ENCODE data around the gene ZNF345. TPM values are rescaled to one million over a fixed set of nuclear protein-coding genes. Genes with fewer than 3 reads are reported as not detected.

The ZNF345 gene
- 2.9 TPM for polyA plus RNA-seq (2013, experiment 1 of 2)
- polyA plus RNA-seq (2013, experiment 2 of 2), result 5.2 TPM

DNA sequence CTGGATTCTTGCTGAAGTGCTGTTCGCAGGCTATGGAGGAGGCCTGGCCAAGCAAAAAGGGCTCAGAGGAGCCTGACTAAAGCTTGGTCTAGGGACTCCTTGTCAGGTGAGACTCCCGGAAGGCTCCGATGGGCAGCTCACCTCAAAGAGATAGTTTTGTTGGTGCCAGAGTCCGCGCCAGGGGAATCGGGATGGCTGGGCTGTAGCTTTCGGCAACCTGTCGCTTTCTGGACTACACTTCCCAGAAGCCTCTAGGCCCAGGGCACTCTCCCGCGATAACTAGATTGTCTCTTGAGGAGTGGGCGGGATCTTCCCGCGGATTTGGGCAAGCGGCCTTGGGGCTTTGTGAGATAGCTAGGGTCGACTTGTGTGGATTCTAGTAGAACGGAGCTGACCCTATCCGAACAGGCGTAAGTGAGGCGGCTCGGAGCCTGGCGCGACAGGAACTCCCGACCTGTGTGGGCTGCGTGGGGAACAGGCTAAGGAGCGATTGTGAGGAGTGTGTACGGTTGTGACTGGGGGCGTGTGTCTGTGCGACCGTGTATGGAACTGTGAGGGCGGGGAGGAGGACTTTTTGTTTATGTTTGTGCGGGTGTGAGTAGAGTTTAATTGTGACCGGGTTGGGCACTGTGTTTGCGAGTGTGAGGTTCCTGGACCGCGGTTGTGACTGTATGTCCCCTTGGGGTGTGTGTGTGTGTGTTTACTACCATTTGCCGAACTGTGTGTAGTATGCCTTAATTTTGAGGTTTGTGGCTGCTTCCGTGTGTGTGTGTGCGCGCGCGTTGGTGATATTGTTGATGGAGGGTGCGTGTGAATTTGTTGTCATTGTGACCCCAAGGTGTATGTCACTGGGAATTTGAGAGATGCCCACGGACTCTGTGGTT lies at the start of gene ZNF345:
Gene ZNF345 (plus strand): TSS at position 318 of the 884 bp plus-strand sequence. CDS start 25,955 bp downstream, outside the sequence.
- H3K9me3 ChIP-seq (ENCODE audit: control insufficient read depth, low read length), result peaks cover 28% of the 10 kb centered on the region
- 2 to 3% methylated on average over 35 to 40 of the region's 43 CpGs for WGBS, 2 experiments (ENCODE audit: insufficient coverage in 2 of 2)
- H3K4me1 ChIP-seq (ENCODE audit: control insufficient read depth, insufficient read depth, low read length, poor library complexity, severe bottlenecking), result peaks cover 5% of the 10 kb centered on the region
- H3K4me3 ChIP-seq (ENCODE audit: extremely low read depth, insufficient read depth, low read length, poor library complexity, severe bottlenecking), result peak within 1 kb of the TSS; percentile 69
- H3K27ac ChIP-seq (ENCODE audit: low read depth, low read length, severe bottlenecking), result peak within 1 kb of the TSS; percentile 76
- H3K36me3 ChIP-seq (ENCODE audit: control insufficient read depth, insufficient read depth, low read length), result peaks cover 41% of the 10 kb centered on the region

GRCh38 chr19:36805364-36805763 lies 45.3 kb upstream of the ZNF345 start:
- WGBS, 2 experiments (ENCODE audit: insufficient coverage in 2 of 2), result 63% methylated on average over 1 of the region's 1 CpG; no CpG with 5 or more reads in 1 of the 2 experiments
- Histone ChIP-seq H3K4me1 (ENCODE audit: control insufficient read depth, insufficient read depth, low read length, poor library complexity, severe bottlenecking) (no peaks in the 10 kb centered on the region), H3K36me3 (ENCODE audit: control insufficient read depth, insufficient read depth, low read length) (peaks cover 3% of the 10 kb centered on the region), H3K9me3 (ENCODE audit: control insufficient read depth, low read length) (peaks cover 46% of the 10 kb centered on the region), H3K4me3 (ENCODE audit: extremely low read depth, insufficient read depth, low read length, poor library complexity, severe bottlenecking) (no peak overlapping the region), H3K27ac (ENCODE audit: low read depth, low read length, severe bottlenecking) (no peak overlapping the region)

GRCh38 chr19:36807029-36807428 lies 43.6 kb upstream of the ZNF345 start:
- Histone ChIP-seq H3K27ac (ENCODE audit: low read depth, low read length, severe bottlenecking) (no peak overlapping the region), H3K4me3 (ENCODE audit: extremely low read depth, insufficient read depth, low read length, poor library complexity, severe bottlenecking) (no peak overlapping the region), H3K9me3 (ENCODE audit: control insufficient read depth, low read length) (peaks cover 56% of the 10 kb centered on the region), H3K4me1 (ENCODE audit: control insufficient read depth, insufficient read depth, low read length, poor library complexity, severe bottlenecking) (no peaks in the 10 kb centered on the region), H3K36me3 (ENCODE audit: control insufficient read depth, insufficient read depth, low read length) (peaks cover 3% of the 10 kb centered on the region)

- Histone ChIP-seq H3K4me1 (ENCODE audit: control insufficient read depth, insufficient read depth, low read length, poor library complexity, severe bottlenecking) (no peaks in the 10 kb centered on the region), H3K36me3 (ENCODE audit: control insufficient read depth, insufficient read depth, low read length) (peaks cover 56% of the 10 kb centered on the region), H3K4me3 (ENCODE audit: extremely low read depth, insufficient read depth, low read length, poor library complexity, severe bottlenecking) (no peak overlapping the region), H3K27ac (ENCODE audit: low read depth, low read length, severe bottlenecking) (no peak overlapping the region), H3K9me3 (ENCODE audit: control insufficient read depth, low read length) (peaks cover 79% of the 10 kb centered on the region)
- WGBS, 2 experiments (ENCODE audit: insufficient coverage in 2 of 2), result 93 to 94% methylated on average over 3 of the region's 7 CpGs
Observed at GRCh38 chr19:36819130-36819630, 31.5 kb upstream of the ZNF345 start.

GRCh38 chr19:36821758-36822157 lies 28.9 kb upstream of the ZNF345 start:
- H3K4me1 ChIP-seq (ENCODE audit: control insufficient read depth, insufficient read depth, low read length, poor library complexity, severe bottlenecking), result no peaks in the 10 kb centered on the region
- H3K27ac ChIP-seq (ENCODE audit: low read depth, low read length, severe bottlenecking), result no peak overlapping the region
- no peak overlapping the region for H3K4me3 ChIP-seq (ENCODE audit: extremely low read depth, insufficient read depth, low read length, poor library complexity, severe bottlenecking)
- 93 to 97% methylated on average over 5 of the region's 5 CpGs for WGBS, 2 experiments (ENCODE audit: insufficient coverage in 2 of 2)
- H3K9me3 ChIP-seq (ENCODE audit: control insufficient read depth, low read length), result peaks cover 78% of the 10 kb centered on the region
- peaks cover 70% of the 10 kb centered on the region for H3K36me3 ChIP-seq (ENCODE audit: control insufficient read depth, insufficient read depth, low read length)

- Histone ChIP-seq H3K4me1 (ENCODE audit: control insufficient read depth, insufficient read depth, low read length, poor library complexity, severe bottlenecking) (no peaks in the 10 kb centered on the region), H3K9me3 (ENCODE audit: control insufficient read depth, low read length) (peaks cover 72% of the 10 kb centered on the region), H3K36me3 (ENCODE audit: control insufficient read depth, insufficient read depth, low read length) (peaks cover 40% of the 10 kb centered on the region), H3K27ac (ENCODE audit: low read depth, low read length, severe bottlenecking) (no peak overlapping the region), H3K4me3 (ENCODE audit: extremely low read depth, insufficient read depth, low read length, poor library complexity, severe bottlenecking) (no peak overlapping the region)
- no CpG with 5 or more reads among the region's 2 CpGs for WGBS, 2 experiments (ENCODE audit: insufficient coverage in 2 of 2)
Observed at GRCh38 chr19:36833430-36833829, 17.2 kb upstream of the ZNF345 start.

- Histone ChIP-seq H3K36me3 (ENCODE audit: control insufficient read depth, insufficient read depth, low read length) (peaks cover 46% of the 10 kb centered on the region), H3K4me1 (ENCODE audit: control insufficient read depth, insufficient read depth, low read length, poor library complexity, severe bottlenecking) (no peaks in the 10 kb centered on the region), H3K27ac (ENCODE audit: low read depth, low read length, severe bottlenecking) (no peak overlapping the region), H3K9me3 (ENCODE audit: control insufficient read depth, low read length) (peaks cover 37% of the 10 kb centered on the region), H3K4me3 (ENCODE audit: extremely low read depth, insufficient read depth, low read length, poor library complexity, severe bottlenecking) (peak overlapping the region; percentile 66)
- WGBS, 2 experiments (ENCODE audit: insufficient coverage in 2 of 2), result 50 to 69% methylated on average over 5 to 7 of the region's 8 CpGs
Observed at GRCh38 chr19:36837176-36837905, 13.3 kb upstream of the ZNF345 start.

DNA sequence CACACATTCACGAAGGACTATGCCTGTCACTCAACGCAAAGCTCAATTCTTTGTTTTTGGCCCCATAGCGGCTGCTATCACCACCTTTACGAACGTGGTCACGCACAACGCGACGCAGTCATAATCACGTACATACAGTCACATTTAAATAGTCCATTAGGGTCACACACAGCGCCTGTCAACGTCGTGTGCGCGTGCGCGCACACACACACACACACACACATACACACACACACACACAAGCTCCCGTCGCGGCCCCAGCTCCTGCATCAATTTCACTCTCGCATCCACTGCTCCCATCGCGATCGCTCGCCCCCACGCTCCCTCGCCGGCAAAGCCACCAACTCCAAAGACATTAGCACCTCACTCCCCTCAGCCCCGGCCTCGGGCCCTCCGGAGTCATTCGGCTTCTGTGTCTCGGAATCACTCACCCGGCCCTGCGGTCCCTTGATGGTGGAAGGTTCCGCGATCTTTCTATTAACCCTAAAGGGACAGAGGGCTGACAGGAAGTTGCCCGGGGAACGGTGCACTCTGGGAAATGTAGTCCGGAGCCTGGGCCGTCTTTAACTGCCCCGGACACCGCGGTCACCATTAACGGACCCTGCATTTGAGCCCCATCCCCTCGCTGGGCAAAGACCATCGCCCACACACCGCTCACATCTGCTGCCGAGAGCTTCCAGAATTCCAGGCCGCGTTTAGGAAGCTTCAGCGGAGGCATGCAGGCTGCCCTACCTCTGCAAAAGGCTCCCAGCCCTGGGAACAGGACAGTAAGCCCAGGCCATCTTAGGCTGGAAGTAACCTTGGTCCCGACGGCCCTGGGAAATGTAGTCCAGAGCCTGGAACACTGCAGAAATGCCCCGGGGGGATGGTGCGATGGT lies 12.5 kb upstream of the ZNF345 start, which contains the start of gene ZNF790:
Gene ZNF790 (minus strand): TSS at position 482 of the 878 bp plus-strand sequence. CDS start 12,768 bp downstream, outside the sequence.
- H3K27ac ChIP-seq (ENCODE audit: low read depth, low read length, severe bottlenecking), result peak within 1 kb of the TSS; percentile 90
- H3K9me3 ChIP-seq (ENCODE audit: control insufficient read depth, low read length), result peaks cover 39% of the 10 kb centered on the region
- H3K36me3 ChIP-seq (ENCODE audit: control insufficient read depth, insufficient read depth, low read length), result peaks cover 45% of the 10 kb centered on the region
- no peaks in the 10 kb centered on the region for H3K4me1 ChIP-seq (ENCODE audit: control insufficient read depth, insufficient read depth, low read length, poor library complexity, severe bottlenecking)
- peak within 1 kb of the TSS; percentile 66 for H3K4me3 ChIP-seq (ENCODE audit: extremely low read depth, insufficient read depth, low read length, poor library complexity, severe bottlenecking)
- 1 to 2% methylated on average over 40 to 48 of the region's 56 CpGs for WGBS, 2 experiments (ENCODE audit: insufficient coverage in 2 of 2)

DNA sequence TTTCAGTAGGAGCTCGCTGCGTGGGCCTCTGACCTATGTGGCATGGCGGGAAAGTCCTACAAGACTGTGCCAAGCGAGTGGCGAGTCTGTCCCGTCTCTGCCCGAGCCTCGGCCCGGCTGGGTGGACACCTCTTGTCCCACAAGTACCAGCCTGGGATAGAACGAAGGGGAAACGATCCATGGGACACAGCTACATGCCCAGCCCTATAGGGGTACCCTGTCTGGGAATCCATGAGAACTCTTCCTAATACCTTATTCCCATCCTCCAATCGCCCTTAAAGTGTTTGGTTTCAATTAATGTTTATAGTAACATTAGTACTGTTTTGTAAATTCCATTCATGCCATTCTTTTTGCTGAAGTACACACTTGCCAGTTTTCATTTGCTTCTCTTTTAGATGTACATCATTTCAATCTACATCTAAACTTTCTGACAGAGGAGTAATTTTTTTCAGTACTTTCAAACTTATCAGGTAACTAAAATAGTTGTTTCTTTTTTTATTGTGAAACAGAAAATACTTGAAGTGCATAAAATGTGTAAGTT lies 11.8 kb upstream of the ZNF345 start:
- Histone ChIP-seq H3K9me3 (ENCODE audit: control insufficient read depth, low read length) (peaks cover 35% of the 10 kb centered on the region), H3K36me3 (ENCODE audit: control insufficient read depth, insufficient read depth, low read length) (peaks cover 45% of the 10 kb centered on the region), H3K4me3 (ENCODE audit: extremely low read depth, insufficient read depth, low read length, poor library complexity, severe bottlenecking) (peak overlapping the region; percentile 66), H3K27ac (ENCODE audit: low read depth, low read length, severe bottlenecking) (peak overlapping the region; percentile 90), H3K4me1 (ENCODE audit: control insufficient read depth, insufficient read depth, low read length, poor library complexity, severe bottlenecking) (no peaks in the 10 kb centered on the region)
- 77 to 81% methylated on average over 10 to 11 of the region's 12 CpGs for WGBS, 2 experiments (ENCODE audit: insufficient coverage in 2 of 2)

GRCh38 chr19:36847968-36848367 lies 2.7 kb upstream of the ZNF345 start:
- Histone ChIP-seq H3K9me3 (ENCODE audit: control insufficient read depth, low read length) (peaks cover 28% of the 10 kb centered on the region), H3K4me3 (ENCODE audit: extremely low read depth, insufficient read depth, low read length, poor library complexity, severe bottlenecking) (no peak overlapping the region), H3K27ac (ENCODE audit: low read depth, low read length, severe bottlenecking) (no peak overlapping the region), H3K36me3 (ENCODE audit: control insufficient read depth, insufficient read depth, low read length) (peaks cover 36% of the 10 kb centered on the region), H3K4me1 (ENCODE audit: control insufficient read depth, insufficient read depth, low read length, poor library complexity, severe bottlenecking) (peaks cover 5% of the 10 kb centered on the region)
- WGBS, 2 experiments (ENCODE audit: insufficient coverage in 2 of 2), result no CpG with 5 or more reads among the region's 1 CpG

Data from mesodermal cell (in vitro differentiated cells).